SK-N-MC (cell line): ENCODE data around the gene ASIC4.

Experiments used
- DNase-seq: peaks from one replicate; pipeline ENCODE4 v3.0.0-alpha.2; 2011; ENCODE audit warnings: low read depth, low spot score
- H3K27ac ChIP-seq: fragments of 200-600 bp; sonication (generic); 2 replicates; pipeline ENCODE4 v1.5.1; 2016; ENCODE audit warnings: mixed run types
- H3K36me3 ChIP-seq: fragments of 200-600 bp; sonication (generic); 2 replicates; pipeline ENCODE4 v1.6.1; 2017; ENCODE audit warnings: antibody characterized with exemption, low read length, mixed read lengths; ENCODE audit not compliant: insufficient read depth
- H3K4me3 ChIP-seq: fragments of 200-600 bp; sonication (generic); 2 replicates; pipeline ENCODE4 v1.5.1; 2016
- H3K9ac ChIP-seq: fragments of 200-600 bp; sonication (generic); 2 replicates; pipeline ENCODE4 v1.8.0; 2017; ENCODE audit warnings: mixed run types, mixed read lengths; ENCODE audit not compliant: insufficient read length
- H3K9me3 ChIP-seq: fragments of 200-600 bp; sonication (generic); 2 replicates; pipeline ENCODE4 v1.6.1; 2017; ENCODE audit warnings: low read depth, mild to moderate bottlenecking, antibody characterized with exemption, low read length, moderate library complexity, mixed read lengths
- EZH2 ChIP-seq: fragments of 200-600 bp; sonication (generic); IDR thresholded peaks from one replicate; pipeline ENCODE4 v1.6.1; 2017; ENCODE audit warnings: antibody characterized with exemption
- FOXP2 ChIP-seq: optimal IDR thresholded peaks from 2 replicates; pipeline ENCODE3; 2011; ENCODE audit warnings: mild to moderate bottlenecking, moderate library complexity; ENCODE audit not compliant: insufficient read depth; ENCODE audit errors: extremely low read length, control extremely low read depth
- POLR2AphosphoS5 ChIP-seq: IDR thresholded peaks from 2 replicates; pipeline ENCODE4 v1.6.1; 2012; ENCODE audit warnings: mild to moderate bottlenecking, low read depth, low read length, borderline replicate concordance

The ASIC4 gene

DNA sequence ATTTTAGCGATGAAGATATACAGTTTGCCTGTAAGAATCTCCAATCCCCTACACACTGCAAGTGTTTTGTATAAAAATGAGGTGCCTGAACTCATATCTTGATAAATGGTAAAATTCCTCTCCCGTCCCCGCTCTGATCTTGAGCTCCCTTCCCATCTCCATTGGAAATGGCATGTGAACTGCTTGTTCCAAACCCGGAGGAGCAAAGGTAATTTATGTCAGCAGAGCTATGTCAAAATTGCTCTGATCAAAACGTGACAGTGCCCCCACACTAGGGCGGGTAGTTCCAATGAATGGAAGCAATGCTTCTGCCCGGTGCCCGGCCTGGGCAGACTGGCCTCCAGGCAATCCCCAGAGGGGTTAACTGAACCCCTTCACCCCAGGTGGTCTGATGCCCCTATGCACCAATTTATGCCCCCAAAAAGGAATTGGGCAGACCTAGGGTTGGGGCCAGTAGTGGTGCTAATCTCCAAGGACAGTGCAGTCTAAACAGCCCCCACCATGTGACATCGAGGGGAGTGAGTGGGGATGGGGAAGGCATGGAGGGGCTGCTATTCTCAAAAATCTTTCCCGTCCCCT, 19.2 kb upstream of the ASIC4 start:
- Histone ChIP-seq H3K36me3 (no peaks in the 10 kb centered on the region), H3K9me3 (no peaks in the 10 kb centered on the region), H3K9ac (no peak overlapping the region), H3K27ac (no peak overlapping the region), H3K4me3 (no peak overlapping the region)
- no peak for TF ChIP-seq POLR2AphosphoS5
- no peak for TF ChIP-seq FOXP2
- TF ChIP-seq EZH2 = no peak
- DNase-seq = no peak

- peak overlapping the region; percentile 53 for H3K4me3 ChIP-seq
- TF ChIP-seq EZH2 (no peak), POLR2AphosphoS5 (no peak), FOXP2 (no peak)
- H3K9ac ChIP-seq = no peak overlapping the region
- no peaks in the 10 kb centered on the region for H3K9me3 ChIP-seq
- no peak overlapping the region for H3K27ac ChIP-seq
- H3K36me3 ChIP-seq = no peaks in the 10 kb centered on the region
- DNase-seq = peak; percentile 24
Observed at GRCh38 chr2:219495531-219496122, 18.7 kb upstream of the ASIC4 start.

- H3K9ac ChIP-seq = no peak overlapping the region
- H3K27ac ChIP-seq = no peak overlapping the region
- no peak for TF ChIP-seq EZH2
- TF ChIP-seq FOXP2 = no peak
- no peak for TF ChIP-seq POLR2AphosphoS5
- DNase-seq = no peak
- no peak overlapping the region for H3K4me3 ChIP-seq
- H3K36me3 ChIP-seq = no peaks in the 10 kb centered on the region
- H3K9me3 ChIP-seq = no peaks in the 10 kb centered on the region
Observed at GRCh38 chr2:219496247-219496824, 17.9 kb upstream of the ASIC4 start.

DNA sequence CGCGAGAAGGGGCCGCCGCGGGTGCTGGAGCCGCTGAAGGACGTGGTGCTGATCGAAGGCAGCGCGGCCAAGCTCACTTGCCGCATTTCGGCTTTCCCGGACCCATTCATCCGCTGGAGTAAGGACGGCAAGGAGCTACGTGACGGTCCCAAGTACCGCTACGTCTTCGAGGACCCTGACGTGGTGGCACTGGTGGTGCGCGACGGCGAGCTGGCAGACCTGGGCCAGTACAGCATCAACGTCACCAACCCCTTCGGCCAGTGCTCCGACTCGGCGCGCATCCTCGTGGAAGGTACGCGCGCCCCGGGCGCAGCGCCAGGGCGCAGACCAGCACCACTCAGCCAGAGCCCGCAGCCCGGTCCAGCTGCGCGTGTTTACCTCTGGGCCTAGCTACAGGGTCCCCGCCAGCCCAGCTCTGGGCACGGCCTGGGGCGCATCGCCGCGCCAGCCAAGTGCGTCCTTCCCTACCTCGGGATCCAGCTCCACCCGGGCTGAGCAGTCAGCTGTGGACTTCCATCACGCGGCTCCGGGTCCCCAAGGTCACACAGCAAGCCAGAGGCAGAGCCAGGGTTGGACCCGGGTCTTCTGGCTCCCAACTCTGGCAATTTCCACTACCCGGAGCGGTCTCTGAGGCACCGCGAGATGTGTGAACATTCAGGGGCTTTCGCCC, 17.3 kb upstream of the ASIC4 start:
- Histone ChIP-seq H3K27ac (no peak overlapping the region), H3K9ac (no peak overlapping the region), H3K9me3 (no peaks in the 10 kb centered on the region), H3K36me3 (no peaks in the 10 kb centered on the region), H3K4me3 (no peak overlapping the region)
- DNase-seq = no peak
- no peak for TF ChIP-seq EZH2
- TF ChIP-seq POLR2AphosphoS5 = no peak
- TF ChIP-seq FOXP2 = no peak

GRCh38 chr2:219497495-219498279, 16.6 kb upstream of the ASIC4 start:
- peak overlapping the region; percentile 85 for H3K4me3 ChIP-seq
- TF ChIP-seq EZH2 (no peak), POLR2AphosphoS5 (no peak), FOXP2 (no peak)
- no peak overlapping the region for H3K27ac ChIP-seq
- DNase-seq = no peak
- no peaks in the 10 kb centered on the region for H3K9me3 ChIP-seq
- no peaks in the 10 kb centered on the region for H3K36me3 ChIP-seq
- peak overlapping the region; percentile 53 for H3K9ac ChIP-seq

- Histone ChIP-seq H3K9me3 (no peaks in the 10 kb centered on the region), H3K36me3 (no peaks in the 10 kb centered on the region), H3K27ac (peak within 1 kb of the TSS; percentile 26), H3K4me3 (peak within 1 kb of the TSS; percentile 85), H3K9ac (peak within 1 kb of the TSS; percentile 95)
- peak; percentile 14 for TF ChIP-seq FOXP2
- no peak for TF ChIP-seq EZH2
- TF ChIP-seq POLR2AphosphoS5 = peak; percentile 74
- DNase-seq = peak; percentile 96
Observed at GRCh38 chr2:219498280-219499057, 15.8 kb upstream of the ASIC4 start, which contains the start of gene GMPPA. Gene GMPPA, plus strand, starts transcription at chr2:219498891. Its CDS starts 1,085 bp downstream, at chr2:219499976.

DNA sequence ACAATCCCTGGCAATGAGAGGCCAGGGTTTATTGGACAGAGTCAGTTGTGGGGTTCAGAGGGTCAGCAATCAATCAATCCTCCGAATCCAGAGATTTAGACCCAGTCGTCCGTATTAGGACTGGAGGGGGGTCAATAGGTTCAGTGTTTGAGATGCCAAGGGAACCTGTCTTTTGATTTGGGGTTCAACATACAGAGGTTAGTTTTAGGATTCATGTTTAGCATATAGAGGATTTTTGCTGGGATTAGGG, 15.3 kb upstream of the ASIC4 start:
- no peak for DNase-seq
- TF ChIP-seq FOXP2 (no peak), EZH2 (no peak), POLR2AphosphoS5 (no peak)
- peak overlapping the region; percentile 85 for H3K4me3 ChIP-seq
- no peaks in the 10 kb centered on the region for H3K9me3 ChIP-seq
- peak overlapping the region; percentile 95 for H3K9ac ChIP-seq
- H3K27ac ChIP-seq = peak overlapping the region; percentile 26; the same call in 1 of the 2 replicates
- no peaks in the 10 kb centered on the region for H3K36me3 ChIP-seq
